ENCODE results near the gene AGMO.

The AGMO gene

GRCh38 chr7:15440482-15440881, 121.3 kb downstream of the AGMO start:
- TF ChIP-seq, protein P1, sequence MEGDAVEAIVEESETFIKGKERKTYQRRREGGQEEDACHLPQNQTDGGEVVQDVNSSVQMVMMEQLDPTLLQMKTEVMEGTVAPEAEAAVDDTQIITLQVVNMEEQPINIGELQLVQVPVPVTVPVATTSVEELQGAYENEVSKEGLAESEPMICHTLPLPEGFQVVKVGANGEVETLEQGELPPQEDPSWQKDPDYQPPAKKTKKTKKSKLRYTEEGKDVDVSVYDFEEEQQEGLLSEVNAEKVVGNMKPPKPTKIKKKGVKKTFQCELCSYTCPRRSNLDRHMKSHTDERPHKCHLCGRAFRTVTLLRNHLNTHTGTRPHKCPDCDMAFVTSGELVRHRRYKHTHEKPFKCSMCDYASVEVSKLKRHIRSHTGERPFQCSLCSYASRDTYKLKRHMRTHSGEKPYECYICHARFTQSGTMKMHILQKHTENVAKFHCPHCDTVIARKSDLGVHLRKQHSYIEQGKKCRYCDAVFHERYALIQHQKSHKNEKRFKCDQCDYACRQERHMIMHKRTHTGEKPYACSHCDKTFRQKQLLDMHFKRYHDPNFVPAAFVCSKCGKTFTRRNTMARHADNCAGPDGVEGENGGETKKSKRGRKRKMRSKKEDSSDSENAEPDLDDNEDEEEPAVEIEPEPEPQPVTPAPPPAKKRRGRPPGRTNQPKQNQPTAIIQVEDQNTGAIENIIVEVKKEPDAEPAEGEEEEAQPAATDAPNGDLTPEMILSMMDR (conservative IDR thresholded peaks at IDR 0.05) = no peak
- no peak overlapping the region for H3K27ac ChIP-seq

DNA sequence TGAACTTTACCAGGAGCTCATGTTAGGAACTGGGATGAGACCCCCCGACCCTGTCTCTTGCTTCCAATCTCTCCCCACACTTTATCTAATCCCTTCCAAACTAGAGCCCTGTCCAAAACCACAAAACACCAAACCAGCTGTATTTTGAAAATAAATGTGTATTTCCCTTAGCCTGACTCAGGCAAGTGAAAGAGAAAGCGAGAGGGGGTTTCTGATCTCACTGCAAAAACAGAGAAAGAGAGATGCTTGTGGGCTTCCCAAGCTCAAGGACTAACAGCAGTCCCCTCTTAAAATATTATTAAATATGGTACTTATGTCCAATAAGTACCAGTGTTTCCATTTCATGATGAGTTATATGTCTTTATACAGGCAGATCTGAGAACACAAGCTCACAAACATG, 122.0 kb downstream of the AGMO start:
- no peak overlapping the region for H3K27ac ChIP-seq
- TF ChIP-seq, protein P1 (conservative IDR thresholded peaks at IDR 0.05) = no peak

GRCh38 chr7:15433151-15433550, 128.7 kb downstream of the AGMO start:
- no peak overlapping the region for H3K27ac ChIP-seq
- TF ChIP-seq, protein P1 (conservative IDR thresholded peaks at IDR 0.05) = no peak

- H3K27ac ChIP-seq = no peak overlapping the region
- TF ChIP-seq, protein P1 (conservative IDR thresholded peaks at IDR 0.05) = no peak
Observed at GRCh38 chr7:15430911-15431310, 130.9 kb downstream of the AGMO start.

DNA sequence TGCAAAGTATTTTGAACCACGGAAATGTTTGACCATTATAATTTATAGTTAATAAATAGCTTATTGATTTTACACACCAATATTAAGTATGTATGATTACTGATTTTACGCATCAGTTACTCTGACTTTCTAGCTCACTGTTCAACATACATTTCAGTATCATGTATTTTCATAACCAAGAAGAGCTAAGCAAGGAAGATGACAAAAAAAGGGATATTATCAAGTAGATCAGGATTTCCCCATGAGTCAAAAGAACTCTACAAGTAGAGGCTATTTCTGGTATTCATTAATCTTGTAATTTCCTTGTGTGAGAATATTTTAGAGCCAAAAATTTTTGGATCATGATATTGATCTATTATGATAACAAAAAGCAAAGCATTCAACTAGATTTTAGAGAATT, 131.6 kb downstream of the AGMO start:
- no peak overlapping the region for H3K27ac ChIP-seq
- TF ChIP-seq, protein P1 (conservative IDR thresholded peaks at IDR 0.05) = no peak

- no peak overlapping the region for H3K27ac ChIP-seq
- TF ChIP-seq, protein P1 (conservative IDR thresholded peaks at IDR 0.05) = no peak
Observed at GRCh38 chr7:15424468-15424867, 137.3 kb downstream of the AGMO start.

DNA sequence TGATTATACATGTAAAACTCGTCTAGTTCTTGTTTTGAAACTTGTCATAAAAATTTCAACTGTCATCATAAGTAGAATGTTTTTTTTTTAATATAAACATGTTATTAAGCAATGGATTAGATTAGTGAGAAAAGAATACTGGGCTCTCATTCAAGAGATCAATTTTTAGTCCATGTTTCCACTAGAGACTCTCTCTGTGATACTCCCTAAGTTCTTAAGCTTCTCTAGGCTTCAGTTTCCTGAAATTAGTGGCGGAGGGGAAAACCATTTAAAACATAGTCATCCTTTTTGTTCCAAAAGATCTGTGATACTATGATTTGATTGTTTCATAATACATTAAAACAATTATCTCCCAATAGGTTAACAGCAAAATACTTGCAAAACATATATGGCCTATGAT, 142.2 kb downstream of the AGMO start:
- H3K27ac ChIP-seq = no peak overlapping the region
- TF ChIP-seq, protein P1 (conservative IDR thresholded peaks at IDR 0.05) = no peak

DNA sequence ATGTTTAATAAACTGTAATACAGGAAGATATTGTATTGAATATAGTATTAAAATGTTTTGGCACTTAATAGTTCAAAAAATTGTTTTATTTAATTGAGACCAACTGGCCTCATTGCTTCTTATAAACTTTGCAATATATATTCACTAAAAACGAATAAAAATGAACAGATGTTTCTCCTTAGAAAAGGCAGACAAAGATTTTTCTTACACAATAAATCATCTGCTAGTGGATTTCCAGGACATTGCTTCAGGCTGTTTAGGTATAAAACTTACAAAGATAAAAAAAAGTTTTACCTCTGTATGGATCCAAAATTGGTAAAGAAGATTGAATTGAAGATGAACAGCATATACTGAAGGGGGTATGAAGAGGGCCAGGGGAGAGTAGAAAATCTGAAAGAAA, 143.6 kb downstream of the AGMO start:
- TF ChIP-seq, protein P1 (conservative IDR thresholded peaks at IDR 0.05) = no peak

More for the DNA sequence above, 143.6 kb downstream of the AGMO start:
- no peak overlapping the region for H3K27ac ChIP-seq

All from VCaP (cell line).